WTC11 (cell line): ENCODE measurements around the gene NRXN3. TPM values are rescaled to one million over a fixed set of nuclear protein-coding genes. Genes with fewer than 3 reads are reported as not detected.

Experiments used
- ATAC-seq: fragments of 200-7000 bp; cut with Tn5 transposase; 2 replicates; pipeline ENCODE4 v1.10.0; 2021; ENCODE audit warnings: mild to moderate bottlenecking, moderate library complexity
- CTCF ChIA-PET: fragments of 300-600 bp; sonication (Branson Sonifier 250); formaldehyde crosslinking; loops from one replicate; lab custom pipeline; 2021; ENCODE audit warnings: antibody characterized with exemption; lab: Charles Lee
- POLR2A ChIA-PET: fragments of 350-600 bp; sonication (Branson Sonifier 250); formaldehyde crosslinking; loops from one replicate; lab custom pipeline; 2021; ENCODE audit warnings: antibody characterized with exemption; lab: Charles Lee
- DNase-seq: peaks from one replicate; pipeline ENCODE4 v3.0.0; 2021; ENCODE audit warnings: low spot score
- H3K27ac Mint-ChIP-seq: 2 replicates; pipeline ENCODE4 v1.8.0; 2021; ENCODE audit warnings: mixed read lengths
- H3K27me3 Mint-ChIP-seq: 2 replicates; pipeline ENCODE4 v1.8.0; 2021; ENCODE audit warnings: low read depth, mild to moderate bottlenecking, moderate library complexity, mixed read lengths
- H3K36me3 Mint-ChIP-seq: 2 replicates; pipeline ENCODE4 v1.8.0; 2021; ENCODE audit warnings: mixed read lengths
- H3K4me1 Mint-ChIP-seq: 2 replicates; pipeline ENCODE4 v1.8.0; 2022; ENCODE audit warnings: mixed read lengths
- H3K4me3 Mint-ChIP-seq: 2 replicates; pipeline ENCODE4 v1.8.0; 2021; ENCODE audit warnings: mild to moderate bottlenecking, moderate library complexity, mixed read lengths
- H3K9me3 Mint-ChIP-seq: 2 replicates; pipeline ENCODE4 v1.8.0; 2021; ENCODE audit warnings: mixed read lengths
- CBFB ChIP-seq: sonication (generic); formaldehyde crosslinking; IDR thresholded peaks from 2 replicates; pipeline ENCODE4 v1.8.1; 2022; ENCODE audit warnings: mild to moderate bottlenecking, low read depth, missing genetic modification reagents
- CREB1 ChIP-seq: sonication (generic); formaldehyde crosslinking; IDR thresholded peaks from 2 replicates; pipeline ENCODE4 v1.8.0; 2023; ENCODE audit warnings: mild to moderate bottlenecking, missing genetic modification reagents
- EMX1 ChIP-seq: fragments of 250-450 bp; sonication (Bioruptor Pico); IDR thresholded peaks from 2 replicates; pipeline ENCODE4 v1.8.0; 2021; ENCODE audit warnings: mild to moderate bottlenecking
- ESRRA ChIP-seq: sonication (generic); formaldehyde crosslinking; IDR thresholded peaks from 2 replicates; pipeline ENCODE4 v1.8.1; 2022; ENCODE audit warnings: mild to moderate bottlenecking, missing genetic modification reagents, borderline replicate concordance
- FOXP1 ChIP-seq: sonication (generic); formaldehyde crosslinking; IDR thresholded peaks from 2 replicates; pipeline ENCODE4 v1.8.0; 2022; ENCODE audit warnings: missing genetic modification reagents, mild to moderate bottlenecking, moderate library complexity, borderline replicate concordance
- HMGA2 ChIP-seq: fragments of 250-450 bp; sonication (Bioruptor Pico); IDR thresholded peaks from 2 replicates; pipeline ENCODE4 v1.4.0; 2021; ENCODE audit warnings: mild to moderate bottlenecking, moderate library complexity
- NFATC4 ChIP-seq: fragments of 250-450 bp; sonication (Bioruptor Pico); IDR thresholded peaks from 2 replicates; pipeline ENCODE4 v1.9.0; 2021; ENCODE audit warnings: mild to moderate bottlenecking
- NFE2L1 ChIP-seq: sonication (generic); formaldehyde crosslinking; IDR thresholded peaks from 2 replicates; pipeline ENCODE4 v1.8.1; 2023; ENCODE audit warnings: missing genetic modification reagents
- NFYB ChIP-seq: sonication (generic); formaldehyde crosslinking; conservative IDR thresholded peaks from 2 replicates; pipeline ENCODE4 v1.8.0; 2022; ENCODE audit warnings: low read depth, missing genetic modification reagents
- NR1H2 ChIP-seq: sonication (generic); formaldehyde crosslinking; IDR thresholded peaks from 2 replicates; pipeline ENCODE4 v1.9.0; 2021; ENCODE audit warnings: mild to moderate bottlenecking, moderate library complexity, missing genetic modification reagents
- NR3C1 ChIP-seq: sonication (generic); formaldehyde crosslinking; conservative IDR thresholded peaks from 2 replicates; pipeline ENCODE4 v1.8.1; 2023; ENCODE audit warnings: low read depth, mild to moderate bottlenecking, missing genetic modification reagents
- TEAD4 ChIP-seq: sonication (generic); formaldehyde crosslinking; IDR thresholded peaks from 2 replicates; pipeline ENCODE4 v1.8.0; 2022; ENCODE audit warnings: mild to moderate bottlenecking, missing genetic modification reagents
- TP53 ChIP-seq: sonication (generic); formaldehyde crosslinking; IDR thresholded peaks from 2 replicates; pipeline ENCODE4 v1.8.1; 2023; ENCODE audit warnings: mild to moderate bottlenecking, missing genetic modification reagents
- ZNF121 ChIP-seq: sonication (generic); formaldehyde crosslinking; IDR thresholded peaks from 2 replicates; pipeline ENCODE4 v1.8.0; 2023; ENCODE audit warnings: missing genetic modification reagents
- ZNF232 ChIP-seq: sonication (generic); formaldehyde crosslinking; IDR thresholded peaks from 2 replicates; pipeline ENCODE4 v1.8.0; 2022; ENCODE audit warnings: mild to moderate bottlenecking, missing genetic modification reagents
- ZNF396 ChIP-seq: fragments of 250-450 bp; sonication (Bioruptor Pico); IDR thresholded peaks from 2 replicates; pipeline ENCODE4 v1.8.0; 2021; ENCODE audit warnings: mild to moderate bottlenecking, moderate library complexity, borderline replicate concordance
- ZNF416 ChIP-seq: fragments of 250-450 bp; sonication (Bioruptor Pico); IDR thresholded peaks from 2 replicates; pipeline ENCODE4 v1.9.0; 2021; ENCODE audit warnings: mild to moderate bottlenecking, inconsistent platforms
- total RNA-seq: library from RNA; stranded (reverse); gene quantifications from 3 replicates; pipeline ENCODE4 v1.2.3, GENCODE V29; 2021
- TF ChIP-seq, protein P1 (sequence below): sonication (generic); formaldehyde crosslinking; IDR thresholded peaks from 2 replicates; pipeline ENCODE4 v1.8.1; 2022; ENCODE audit warnings: low read depth, missing genetic modification reagents, borderline replicate concordance
- TF ChIP-seq, protein P2 (sequence below): sonication (generic); formaldehyde crosslinking; IDR thresholded peaks from 2 replicates; pipeline ENCODE4 v1.8.1; 2022; ENCODE audit warnings: missing genetic modification reagents, borderline replicate concordance
- TF ChIP-seq, protein P3 (sequence below): sonication (generic); formaldehyde crosslinking; IDR thresholded peaks from 2 replicates; pipeline ENCODE4 v1.8.1; 2022; ENCODE audit warnings: mild to moderate bottlenecking, moderate library complexity, missing genetic modification reagents
- TF ChIP-seq, protein P4 (sequence below): sonication (generic); formaldehyde crosslinking; IDR thresholded peaks from 2 replicates; pipeline ENCODE4 v1.8.1; 2023; ENCODE audit warnings: mild to moderate bottlenecking, missing genetic modification reagents
- TF ChIP-seq, protein P5 (sequence below): sonication (generic); formaldehyde crosslinking; IDR thresholded peaks from 2 replicates; pipeline ENCODE4 v1.8.0; 2022; ENCODE audit warnings: missing genetic modification reagents

Gene NRXN3
- total RNA-seq, 1 experiment from 2014 or later: 3.0 TPM

DNA sequence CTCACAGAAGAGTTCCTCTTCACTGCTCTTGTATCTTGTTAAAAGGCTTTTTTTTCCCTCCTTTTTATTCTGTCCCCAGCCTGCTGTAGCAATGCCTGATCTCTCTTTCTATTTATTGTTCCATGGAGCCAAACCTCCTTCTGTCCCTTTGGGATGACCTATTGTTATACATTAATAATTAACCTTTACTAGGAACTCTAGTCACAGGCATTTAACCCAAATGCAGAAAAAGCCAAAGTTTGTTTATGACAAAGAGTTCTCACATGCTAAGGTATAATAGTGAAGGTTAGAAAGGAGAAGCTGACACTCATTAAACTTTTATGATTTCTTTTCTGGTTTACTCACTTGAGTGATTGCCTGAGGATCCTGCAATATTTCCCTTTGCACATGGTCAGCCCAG lies 535.8 kb downstream of the NRXN3 start:
- no peak overlapping the region for H3K27ac Mint-ChIP-seq
- ChIA-PET POLR2A (no interaction called here), CTCF (no interaction called here)

DNA sequence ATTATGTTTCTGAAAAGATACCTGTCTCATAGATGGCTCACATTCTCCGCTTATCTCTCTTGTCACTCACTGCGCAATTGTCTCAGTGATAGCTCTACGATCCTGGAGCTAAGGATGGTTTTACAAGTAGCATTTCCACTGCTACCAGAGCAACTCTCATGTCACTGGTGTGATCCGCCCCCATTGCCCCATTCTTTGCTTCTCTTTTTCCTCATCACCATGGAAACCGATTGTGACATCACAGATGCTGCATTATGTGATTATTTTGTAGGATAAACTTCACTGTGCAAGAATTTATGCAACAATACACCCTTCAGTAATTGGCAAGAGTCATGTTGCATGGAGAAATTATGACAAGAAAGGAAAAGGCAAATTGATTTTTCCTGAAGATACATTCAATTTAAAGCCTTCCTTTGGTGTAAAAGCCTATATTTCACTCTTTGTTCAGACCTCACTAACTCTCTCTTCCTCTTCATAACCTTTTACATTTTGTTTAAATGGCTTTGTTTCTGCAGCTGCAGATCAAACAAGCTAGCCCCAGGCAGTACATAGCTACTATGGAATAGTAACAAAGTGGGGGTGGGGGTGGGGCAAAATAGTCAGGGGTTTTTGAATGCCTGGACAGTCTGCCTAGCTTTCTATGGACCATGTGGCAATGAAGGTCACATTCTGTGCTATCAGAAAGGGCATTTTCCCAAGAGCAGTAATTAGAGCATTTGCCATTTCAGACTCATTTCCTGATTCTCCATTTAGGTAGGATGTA lies 539.8 kb downstream of the NRXN3 start:
- no peaks in the 10 kb centered on the region for H3K9me3 Mint-ChIP-seq
- POLR2A ChIA-PET: no interaction called here
- DNase-seq: no peak
- CTCF ChIA-PET: no interaction called here
- no peaks in the 10 kb centered on the region for H3K36me3 Mint-ChIP-seq
- H3K4me3 Mint-ChIP-seq: no peak overlapping the region
- H3K27ac Mint-ChIP-seq: no peak overlapping the region
- no peaks in the 10 kb centered on the region for H3K27me3 Mint-ChIP-seq
- no peak for ATAC-seq
- peaks cover 6% of the 10 kb centered on the region for H3K4me1 Mint-ChIP-seq
- TF ChIP-seq NR1H2 (CRISPR knock-in tag) (no peak), TP53 (CRISPR knock-in tag) (no peak), NFYB (CRISPR knock-in tag) (no peak), FOXP1 (CRISPR knock-in tag) (no peak), ZNF232 (CRISPR knock-in tag) (no peak), ZNF416 (CRISPR knock-in tag) (no peak), CBFB (CRISPR knock-in tag) (no peak)
- TF ChIP-seq, protein P1, sequence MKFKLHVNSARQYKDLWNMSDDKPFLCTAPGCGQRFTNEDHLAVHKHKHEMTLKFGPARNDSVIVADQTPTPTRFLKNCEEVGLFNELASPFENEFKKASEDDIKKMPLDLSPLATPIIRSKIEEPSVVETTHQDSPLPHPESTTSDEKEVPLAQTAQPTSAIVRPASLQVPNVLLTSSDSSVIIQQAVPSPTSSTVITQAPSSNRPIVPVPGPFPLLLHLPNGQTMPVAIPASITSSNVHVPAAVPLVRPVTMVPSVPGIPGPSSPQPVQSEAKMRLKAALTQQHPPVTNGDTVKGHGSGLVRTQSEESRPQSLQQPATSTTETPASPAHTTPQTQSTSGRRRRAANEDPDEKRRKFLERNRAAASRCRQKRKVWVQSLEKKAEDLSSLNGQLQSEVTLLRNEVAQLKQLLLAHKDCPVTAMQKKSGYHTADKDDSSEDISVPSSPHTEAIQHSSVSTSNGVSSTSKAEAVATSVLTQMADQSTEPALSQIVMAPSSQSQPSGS (CRISPR knock-in tag): no peak

More for the DNA sequence above, 535.8 kb downstream of the NRXN3 start:
- no peaks in the 10 kb centered on the region for H3K9me3 Mint-ChIP-seq
- H3K27me3 Mint-ChIP-seq: no peaks in the 10 kb centered on the region
- DNase-seq (no peak), ATAC-seq (no peak)
- TF ChIP-seq ZNF121: no peak
- TF ChIP-seq NFYB (CRISPR knock-in tag): no peak
- TF ChIP-seq TEAD4: no peak
- no peak for TF ChIP-seq EMX1
- TF ChIP-seq CREB1 (CRISPR knock-in tag): no peak
- TF ChIP-seq, protein P2, sequence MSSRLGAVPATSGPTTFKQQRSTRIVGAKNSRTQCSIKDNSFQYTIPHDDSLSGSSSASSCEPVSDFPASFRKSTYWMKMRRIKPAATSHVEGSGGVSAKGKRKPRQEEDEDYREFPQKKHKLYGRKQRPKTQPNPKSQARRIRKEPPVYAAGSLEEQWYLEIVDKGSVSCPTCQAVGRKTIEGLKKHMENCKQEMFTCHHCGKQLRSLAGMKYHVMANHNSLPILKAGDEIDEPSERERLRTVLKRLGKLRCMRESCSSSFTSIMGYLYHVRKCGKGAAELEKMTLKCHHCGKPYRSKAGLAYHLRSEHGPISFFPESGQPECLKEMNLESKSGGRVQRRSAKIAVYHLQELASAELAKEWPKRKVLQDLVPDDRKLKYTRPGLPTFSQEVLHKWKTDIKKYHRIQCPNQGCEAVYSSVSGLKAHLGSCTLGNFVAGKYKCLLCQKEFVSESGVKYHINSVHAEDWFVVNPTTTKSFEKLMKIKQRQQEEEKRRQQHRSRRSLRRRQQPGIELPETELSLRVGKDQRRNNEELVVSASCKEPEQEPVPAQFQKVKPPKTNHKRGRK (CRISPR knock-in tag): no peak
- TF ChIP-seq, protein P3, sequence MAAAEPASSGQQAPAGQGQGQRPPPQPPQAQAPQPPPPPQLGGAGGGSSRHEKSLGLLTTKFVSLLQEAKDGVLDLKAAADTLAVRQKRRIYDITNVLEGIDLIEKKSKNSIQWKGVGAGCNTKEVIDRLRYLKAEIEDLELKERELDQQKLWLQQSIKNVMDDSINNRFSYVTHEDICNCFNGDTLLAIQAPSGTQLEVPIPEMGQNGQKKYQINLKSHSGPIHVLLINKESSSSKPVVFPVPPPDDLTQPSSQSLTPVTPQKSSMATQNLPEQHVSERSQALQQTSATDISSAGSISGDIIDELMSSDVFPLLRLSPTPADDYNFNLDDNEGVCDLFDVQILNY (CRISPR knock-in tag): no peak
- H3K4me3 Mint-ChIP-seq: no peak overlapping the region
- no peaks in the 10 kb centered on the region for H3K36me3 Mint-ChIP-seq
- peaks cover 6% of the 10 kb centered on the region for H3K4me1 Mint-ChIP-seq

DNA sequence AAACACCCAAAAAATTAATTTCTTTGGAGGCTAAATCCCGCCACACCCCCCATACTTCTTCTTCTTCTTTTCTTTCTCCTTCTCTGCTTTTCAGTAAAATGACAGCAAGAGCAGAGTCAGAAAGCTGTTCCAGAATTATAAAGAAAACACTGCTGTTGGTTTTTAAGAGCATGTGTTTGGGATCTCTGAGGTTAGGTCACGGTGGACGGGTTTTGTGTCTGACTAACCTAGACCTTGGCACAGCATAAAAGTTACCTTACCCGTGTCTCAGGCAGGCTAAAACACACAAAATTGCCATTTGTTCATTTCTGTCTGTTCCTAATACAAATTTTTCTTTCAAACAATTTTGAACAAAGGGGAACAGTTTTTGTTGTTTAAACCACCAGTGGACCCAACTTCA lies 540.8 kb downstream of the NRXN3 start:
- DNase-seq: no peak
- ChIA-PET POLR2A (no interaction called here), CTCF (no interaction called here)
- no peaks in the 10 kb centered on the region for H3K36me3 Mint-ChIP-seq
- ATAC-seq: no peak
- H3K9me3 Mint-ChIP-seq: no peaks in the 10 kb centered on the region
- H3K4me3 Mint-ChIP-seq: no peak overlapping the region
- no peaks in the 10 kb centered on the region for H3K27me3 Mint-ChIP-seq
- peaks cover 6% of the 10 kb centered on the region for H3K4me1 Mint-ChIP-seq
- no peak overlapping the region for H3K27ac Mint-ChIP-seq
- no peak for TF ChIP-seq NFATC4
- no peak for TF ChIP-seq NFE2L1
- no peak for TF ChIP-seq ESRRA (CRISPR knock-in tag)
- no peak for TF ChIP-seq ZNF396
- TF ChIP-seq, protein P4, sequence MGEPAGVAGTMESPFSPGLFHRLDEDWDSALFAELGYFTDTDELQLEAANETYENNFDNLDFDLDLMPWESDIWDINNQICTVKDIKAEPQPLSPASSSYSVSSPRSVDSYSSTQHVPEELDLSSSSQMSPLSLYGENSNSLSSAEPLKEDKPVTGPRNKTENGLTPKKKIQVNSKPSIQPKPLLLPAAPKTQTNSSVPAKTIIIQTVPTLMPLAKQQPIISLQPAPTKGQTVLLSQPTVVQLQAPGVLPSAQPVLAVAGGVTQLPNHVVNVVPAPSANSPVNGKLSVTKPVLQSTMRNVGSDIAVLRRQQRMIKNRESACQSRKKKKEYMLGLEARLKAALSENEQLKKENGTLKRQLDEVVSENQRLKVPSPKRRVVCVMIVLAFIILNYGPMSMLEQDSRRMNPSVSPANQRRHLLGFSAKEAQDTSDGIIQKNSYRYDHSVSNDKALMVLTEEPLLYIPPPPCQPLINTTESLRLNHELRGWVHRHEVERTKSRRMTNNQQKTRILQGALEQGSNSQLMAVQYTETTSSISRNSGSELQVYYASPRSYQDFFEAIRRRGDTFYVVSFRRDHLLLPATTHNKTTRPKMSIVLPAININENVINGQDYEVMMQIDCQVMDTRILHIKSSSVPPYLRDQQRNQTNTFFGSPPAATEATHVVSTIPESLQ: no peak
- TF ChIP-seq EMX1: no peak
- no peak for TF ChIP-seq NR1H2 (CRISPR knock-in tag)
- TF ChIP-seq NR3C1 (CRISPR knock-in tag): no peak
- no peak for TF ChIP-seq HMGA2 (CRISPR knock-in tag)
- no peak for TF ChIP-seq ZNF416 (CRISPR knock-in tag)
- TF ChIP-seq, protein P5, sequence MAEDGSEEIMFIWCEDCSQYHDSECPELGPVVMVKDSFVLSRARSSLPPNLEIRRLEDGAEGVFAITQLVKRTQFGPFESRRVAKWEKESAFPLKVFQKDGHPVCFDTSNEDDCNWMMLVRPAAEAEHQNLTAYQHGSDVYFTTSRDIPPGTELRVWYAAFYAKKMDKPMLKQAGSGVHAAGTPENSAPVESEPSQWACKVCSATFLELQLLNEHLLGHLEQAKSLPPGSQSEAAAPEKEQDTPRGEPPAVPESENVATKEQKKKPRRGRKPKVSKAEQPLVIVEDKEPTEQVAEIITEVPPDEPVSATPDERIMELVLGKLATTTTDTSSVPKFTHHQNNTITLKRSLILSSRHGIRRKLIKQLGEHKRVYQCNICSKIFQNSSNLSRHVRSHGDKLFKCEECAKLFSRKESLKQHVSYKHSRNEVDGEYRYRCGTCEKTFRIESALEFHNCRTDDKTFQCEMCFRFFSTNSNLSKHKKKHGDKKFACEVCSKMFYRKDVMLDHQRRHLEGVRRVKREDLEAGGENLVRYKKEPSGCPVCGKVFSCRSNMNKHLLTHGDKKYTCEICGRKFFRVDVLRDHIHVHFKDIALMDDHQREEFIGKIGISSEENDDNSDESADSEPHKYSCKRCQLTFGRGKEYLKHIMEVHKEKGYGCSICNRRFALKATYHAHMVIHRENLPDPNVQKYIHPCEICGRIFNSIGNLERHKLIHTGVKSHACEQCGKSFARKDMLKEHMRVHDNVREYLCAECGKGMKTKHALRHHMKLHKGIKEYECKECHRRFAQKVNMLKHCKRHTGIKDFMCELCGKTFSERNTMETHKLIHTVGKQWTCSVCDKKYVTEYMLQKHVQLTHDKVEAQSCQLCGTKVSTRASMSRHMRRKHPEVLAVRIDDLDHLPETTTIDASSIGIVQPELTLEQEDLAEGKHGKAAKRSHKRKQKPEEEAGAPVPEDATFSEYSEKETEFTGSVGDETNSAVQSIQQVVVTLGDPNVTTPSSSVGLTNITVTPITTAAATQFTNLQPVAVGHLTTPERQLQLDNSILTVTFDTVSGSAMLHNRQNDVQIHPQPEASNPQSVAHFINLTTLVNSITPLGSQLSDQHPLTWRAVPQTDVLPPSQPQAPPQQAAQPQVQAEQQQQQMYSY (CRISPR knock-in tag): no peak
